AG04450 (cell line): ENCODE results near the gene TMEM151A. TPM values are rescaled to one million over a fixed set of nuclear protein-coding genes. Genes with fewer than 3 reads are reported as not detected.
"Not testable (repeated sequence)": the region's sequence is repeated elsewhere in the genome, so short reads cannot be mapped to it uniquely, and the experiment has no call there.

Experiments
- CTCF ChIA-PET: fragments of 300-600, 350-600 bp; formaldehyde crosslinking; extraction: SDS; loops from one replicate; lab custom pipeline; 2022; ENCODE audit warnings: antibody characterized with exemption, inconsistent platforms; lab: Charles Lee
- POLR2A ChIA-PET: fragments of 350-600 bp; formaldehyde crosslinking; extraction: SDS; loops from one replicate; lab custom pipeline; 2021; ENCODE audit warnings: antibody characterized with exemption, inconsistent platforms; lab: Yijun Ruan, JAX
- DNase-seq: peaks from one replicate; pipeline ENCODE4 v3.0.0-alpha.2; 2011; ENCODE audit warnings: low read depth, low spot score
- H3K27ac ChIP-seq: one replicate; pipeline ENCODE4 v1.5.1; 2012; ENCODE audit warnings: low read depth, low read length, control low read depth
- H3K27me3 ChIP-seq: one replicate; pipeline ENCODE4 v1.6.0; 2012; ENCODE audit warnings: low read length; ENCODE audit not compliant: control insufficient read depth, insufficient read depth
- H3K4me3 ChIP-seq: 2 replicates; pipeline ENCODE4 v1.5.1; 2011; ENCODE audit warnings: mild to moderate bottlenecking, low read depth, low read length, control low read depth
- H3K9me3 ChIP-seq: 2 replicates; pipeline ENCODE4 v1.5.1; 2012; ENCODE audit warnings: low read length; ENCODE audit not compliant: control insufficient read depth, insufficient read depth
- CTCF ChIP-seq: IDR thresholded peaks from 2 replicates; pipeline ENCODE4 v1.5.1; 2011; ENCODE audit warnings: low read depth, low read length, control low read depth, inconsistent platforms
- polyA plus RNA-seq: library from polyadenylated mRNA; depleted of rRNA; stranded (reverse); fragments of >200 nt; gene quantifications from 2 replicates; pipeline ENCODE4 v1.2.3, GENCODE V29; 2011

The TMEM151A gene
- polyA plus RNA-seq, 1 experiment: not detected

GRCh38 chr11:66275984-66276612 is 15.6 kb upstream of the TMEM151A start:
- H3K4me3 ChIP-seq: no peak overlapping the region
- no peak overlapping the region for H3K27ac ChIP-seq
- CTCF ChIA-PET: no interaction called here
- H3K27me3 ChIP-seq: no peaks in the 10 kb centered on the region
- H3K9me3 ChIP-seq: no peaks in the 10 kb centered on the region; the same call in 1 of the 2 replicates
- no peak for DNase-seq
- POLR2A ChIA-PET: no interaction called here
- no peak for TF ChIP-seq CTCF

GRCh38 chr11:66276619-66277018 is 15.1 kb upstream of the TMEM151A start:
- CTCF ChIA-PET, H3K4me3 ChIP-seq, DNase-seq, H3K27me3 ChIP-seq, POLR2A ChIA-PET, H3K9me3 ChIP-seq, H3K27ac ChIP-seq: not testable (repeated sequence)

- H3K27ac ChIP-seq, H3K9me3 ChIP-seq, DNase-seq, H3K27me3 ChIP-seq, CTCF ChIA-PET, H3K4me3 ChIP-seq: not testable (repeated sequence)
- POLR2A ChIA-PET: interaction anchor here (0.7 to 0.9 kb wide), 2 partner anchors 9 kb away, joined by 3 read pairs; no protein-coding TSS in a partner anchor
Measured at GRCh38 chr11:66277064-66277463, 14.6 kb upstream of the TMEM151A start.

- ChIA-PET CTCF (no interaction called here), POLR2A (interaction anchor here (0.7 to 0.9 kb wide), 2 partner anchors 9 to 10 kb away, joined by 3 read pairs; no protein-coding TSS in a partner anchor)
- no peak within 1 kb of the TSS for H3K27ac ChIP-seq
- no peak for DNase-seq
- H3K9me3 ChIP-seq: no peaks in the 10 kb centered on the region; the same call in 1 of the 2 replicates
- no peaks in the 10 kb centered on the region for H3K27me3 ChIP-seq
- TF ChIP-seq CTCF: no peak
- peak within 1 kb of the TSS; percentile 44 for H3K4me3 ChIP-seq
Measured at GRCh38 chr11:66277471-66278362, 14.0 kb upstream of the TMEM151A start, which contains the start of gene CNIH2. Gene CNIH2, plus strand, starts transcription at chr11:66278175. Its CDS starts 282 bp downstream, at chr11:66278457.

- Histone ChIP-seq H3K27ac (no peak overlapping the region), H3K4me3 (peak overlapping the region; percentile 44), H3K27me3 (no peaks in the 10 kb centered on the region), H3K9me3 (no peaks in the 10 kb centered on the region; the same call in 1 of the 2 replicates)
- no peak for DNase-seq
- ChIA-PET CTCF (interaction anchor here (0.6 kb wide), 1 partner anchor 19 kb away, joined by 3 read pairs; no protein-coding TSS in a partner anchor), POLR2A (interaction anchor here (0.6 to 1.3 kb wide), 2 partner anchors 9 to 10 kb away, joined by 3 to 4 read pairs; partner anchors contain the start of gene YIF1A)
- TF ChIP-seq CTCF: no peak
Measured at GRCh38 chr11:66278363-66279091, 13.2 kb upstream of the TMEM151A start.
